ENCODE data around the gene SH2D3C.

SH2D3C gene

DNA sequence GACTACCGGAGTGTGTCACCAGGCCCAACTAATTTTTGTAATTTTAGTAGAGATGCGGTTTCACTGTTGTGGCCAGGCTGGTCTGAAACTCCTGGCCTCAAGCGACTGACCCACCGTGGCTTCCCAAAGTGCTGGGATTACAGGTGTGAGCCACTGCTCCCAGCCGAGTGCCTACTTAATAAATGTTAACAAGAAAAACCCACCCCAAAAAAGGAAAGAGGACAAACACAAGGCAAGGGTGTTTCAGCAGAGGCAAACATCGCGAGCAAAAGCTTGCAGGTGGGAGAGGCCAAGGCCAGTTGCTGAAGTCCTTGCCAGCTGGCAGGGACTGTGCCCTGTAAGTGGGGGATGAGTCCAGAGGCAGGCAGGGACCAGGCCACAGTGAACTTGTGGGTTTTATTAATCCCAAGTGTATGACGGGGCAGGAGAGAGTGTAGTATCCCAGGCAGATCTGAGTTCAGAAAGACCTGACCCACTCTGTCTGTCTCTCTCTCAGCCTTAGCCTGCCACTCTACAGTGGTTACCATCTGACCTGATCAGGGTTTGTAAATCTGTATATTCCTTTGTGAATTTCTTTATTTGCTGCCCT is 17.9 kb upstream of the SH2D3C start:
- Histone ChIP-seq H3K27ac (ENCODE audit: low read depth, low read length, poor library complexity, severe bottlenecking) (peak overlapping the region; percentile 86), H3K9me3 (ENCODE audit: low read length) (no peaks in the 10 kb centered on the region), H3F3A (ENCODE audit: insufficient read depth, low read length) (peaks cover 14% of the 10 kb centered on the region), H3K9ac (ENCODE audit: low read length) (0 out of 2 replicates have a peak overlapping the region, but pooled peaks have one; percentile 1), H3K79me2 (ENCODE audit: insufficient read depth, low read length) (no peaks in the 10 kb centered on the region), H3K36me3 (ENCODE audit: insufficient read depth, low read length) (peaks cover 19% of the 10 kb centered on the region), H3K27me3 (ENCODE audit: insufficient read depth, low read length) (no peaks in the 10 kb centered on the region), H3K4me1 (ENCODE audit: insufficient read depth, low read length, severe bottlenecking) (peaks cover 32% of the 10 kb centered on the region), H2AFZ (ENCODE audit: low read length) (no peak overlapping the region), H3K9me2 (ENCODE audit: low read depth, low read length) (no peaks in the 10 kb centered on the region), H4K20me1 (ENCODE audit: insufficient read depth, low read length) (no peaks in the 10 kb centered on the region), H3K4me3 (ENCODE audit: low read depth, low read length, poor library complexity, severe bottlenecking) (no peak overlapping the region), H3K4me2 (ENCODE audit: low read length) (peak overlapping the region; percentile 28; the same call in 1 of the 2 replicates)
- TF ChIP-seq EZH2 (IDR thresholded peaks at IDR 0.05; ENCODE audit: borderline replicate concordance, low read length): no peak
- TF ChIP-seq, protein P1, sequence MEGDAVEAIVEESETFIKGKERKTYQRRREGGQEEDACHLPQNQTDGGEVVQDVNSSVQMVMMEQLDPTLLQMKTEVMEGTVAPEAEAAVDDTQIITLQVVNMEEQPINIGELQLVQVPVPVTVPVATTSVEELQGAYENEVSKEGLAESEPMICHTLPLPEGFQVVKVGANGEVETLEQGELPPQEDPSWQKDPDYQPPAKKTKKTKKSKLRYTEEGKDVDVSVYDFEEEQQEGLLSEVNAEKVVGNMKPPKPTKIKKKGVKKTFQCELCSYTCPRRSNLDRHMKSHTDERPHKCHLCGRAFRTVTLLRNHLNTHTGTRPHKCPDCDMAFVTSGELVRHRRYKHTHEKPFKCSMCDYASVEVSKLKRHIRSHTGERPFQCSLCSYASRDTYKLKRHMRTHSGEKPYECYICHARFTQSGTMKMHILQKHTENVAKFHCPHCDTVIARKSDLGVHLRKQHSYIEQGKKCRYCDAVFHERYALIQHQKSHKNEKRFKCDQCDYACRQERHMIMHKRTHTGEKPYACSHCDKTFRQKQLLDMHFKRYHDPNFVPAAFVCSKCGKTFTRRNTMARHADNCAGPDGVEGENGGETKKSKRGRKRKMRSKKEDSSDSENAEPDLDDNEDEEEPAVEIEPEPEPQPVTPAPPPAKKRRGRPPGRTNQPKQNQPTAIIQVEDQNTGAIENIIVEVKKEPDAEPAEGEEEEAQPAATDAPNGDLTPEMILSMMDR (IDR thresholded peaks at IDR 0.05; ENCODE audit: low read length): no peak

DNA sequence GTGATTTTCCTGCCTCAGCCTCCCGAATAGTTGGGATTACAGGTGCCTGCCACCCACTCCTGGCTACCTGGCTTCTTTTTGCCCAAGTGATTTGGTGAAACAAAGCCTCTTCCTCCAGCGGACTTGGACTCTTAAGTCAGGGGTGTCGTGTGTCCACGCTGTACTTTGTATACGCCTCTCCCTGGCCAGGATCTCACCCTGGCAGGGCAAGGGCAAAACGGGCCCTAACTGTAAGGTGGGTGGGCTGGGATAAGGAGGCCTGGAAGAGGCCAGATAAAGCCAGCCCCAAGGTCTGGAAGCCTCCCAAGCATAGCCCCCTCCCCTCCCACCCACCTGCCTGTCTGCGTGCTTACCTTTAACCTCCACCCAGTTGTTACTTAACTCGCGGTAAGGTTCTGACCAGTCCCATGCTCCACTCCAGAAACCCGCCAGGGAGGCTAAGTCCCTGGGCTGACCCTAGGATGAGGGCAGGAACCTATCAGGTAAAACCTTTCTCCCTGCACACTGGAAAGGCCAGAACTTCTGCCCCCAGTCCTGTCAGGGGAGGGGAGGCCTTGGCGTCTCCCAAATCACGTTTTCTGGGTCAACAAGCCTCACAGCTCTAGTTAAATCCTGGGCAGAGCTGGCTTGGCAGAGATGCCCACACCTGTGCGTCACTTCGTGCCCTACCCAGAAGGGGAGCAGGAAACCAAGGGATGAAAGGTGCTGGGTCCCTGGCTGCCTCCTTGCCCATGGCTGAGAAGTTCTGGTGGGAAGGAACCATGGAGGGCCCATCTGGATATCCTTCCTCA is 15.7 kb upstream of the SH2D3C start:
- no peak overlapping the region for H2AFZ ChIP-seq (ENCODE audit: low read length)
- H3F3A ChIP-seq (ENCODE audit: insufficient read depth, low read length): peaks cover 14% of the 10 kb centered on the region
- no peak overlapping the region for H3K9ac ChIP-seq (ENCODE audit: low read length)
- no peaks in the 10 kb centered on the region for H4K20me1 ChIP-seq (ENCODE audit: insufficient read depth, low read length)
- peak overlapping the region; percentile 26 for H3K27ac ChIP-seq (ENCODE audit: low read depth, low read length, poor library complexity, severe bottlenecking)
- TF ChIP-seq EZH2 (IDR thresholded peaks at IDR 0.05; ENCODE audit: borderline replicate concordance, low read length): no peak
- TF ChIP-seq, protein P1 (IDR thresholded peaks at IDR 0.05; ENCODE audit: low read length): no peak
- H3K4me1 ChIP-seq (ENCODE audit: insufficient read depth, low read length, severe bottlenecking): peaks cover 32% of the 10 kb centered on the region
- no peaks in the 10 kb centered on the region for H3K79me2 ChIP-seq (ENCODE audit: insufficient read depth, low read length)
- no peaks in the 10 kb centered on the region for H3K9me2 ChIP-seq (ENCODE audit: low read depth, low read length)
- H3K4me2 ChIP-seq (ENCODE audit: low read length): no peak overlapping the region
- H3K9me3 ChIP-seq (ENCODE audit: low read length): no peaks in the 10 kb centered on the region
- no peak overlapping the region for H3K4me3 ChIP-seq (ENCODE audit: low read depth, low read length, poor library complexity, severe bottlenecking)
- H3K27me3 ChIP-seq (ENCODE audit: insufficient read depth, low read length): no peaks in the 10 kb centered on the region
- H3K36me3 ChIP-seq (ENCODE audit: insufficient read depth, low read length): peaks cover 40% of the 10 kb centered on the region

DNA sequence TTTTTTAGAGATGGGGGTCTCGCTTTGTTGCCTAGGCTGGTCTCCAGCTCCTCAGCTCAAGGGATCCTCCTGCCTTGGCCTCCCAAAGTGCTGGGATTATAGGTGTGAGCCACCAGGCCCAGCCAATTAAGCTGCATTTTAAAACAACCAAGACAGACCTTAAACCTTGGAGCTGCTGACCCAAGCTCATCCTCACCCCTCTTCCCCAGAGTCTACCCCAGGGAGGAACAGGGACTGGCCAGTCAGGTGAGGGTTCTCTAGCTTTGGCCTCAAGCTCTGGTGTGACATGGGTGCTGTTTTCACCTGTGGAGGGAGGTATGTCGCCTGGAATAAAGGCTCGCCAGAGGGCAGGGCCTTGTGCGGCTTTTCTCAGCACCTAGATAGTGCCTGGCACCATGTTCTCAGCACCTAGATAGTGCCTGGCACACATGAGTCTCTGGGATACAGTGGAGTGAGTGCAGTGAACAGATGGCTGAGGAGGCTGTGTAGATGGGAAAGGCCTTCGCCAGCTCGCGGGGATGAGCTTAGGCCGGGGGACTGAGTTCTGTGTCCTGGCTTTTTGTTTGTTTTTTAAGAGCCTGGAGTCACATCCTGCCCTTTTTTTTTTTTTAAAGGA is 14.7 kb upstream of the SH2D3C start:
- no peaks in the 10 kb centered on the region for H4K20me1 ChIP-seq (ENCODE audit: insufficient read depth, low read length)
- H3K27me3 ChIP-seq (ENCODE audit: insufficient read depth, low read length): no peaks in the 10 kb centered on the region
- no peak overlapping the region for H3K4me3 ChIP-seq (ENCODE audit: low read depth, low read length, poor library complexity, severe bottlenecking)
- TF ChIP-seq EZH2 (IDR thresholded peaks at IDR 0.05; ENCODE audit: borderline replicate concordance, low read length): no peak
- TF ChIP-seq, protein P1 (IDR thresholded peaks at IDR 0.05; ENCODE audit: low read length): no peak
- H3K4me1 ChIP-seq (ENCODE audit: insufficient read depth, low read length, severe bottlenecking): peaks cover 32% of the 10 kb centered on the region
- H3K9ac ChIP-seq (ENCODE audit: low read length): no peak overlapping the region
- H3K4me2 ChIP-seq (ENCODE audit: low read length): no peak overlapping the region
- H3K9me3 ChIP-seq (ENCODE audit: low read length): no peaks in the 10 kb centered on the region
- H3K36me3 ChIP-seq (ENCODE audit: insufficient read depth, low read length): peaks cover 50% of the 10 kb centered on the region
- H3K79me2 ChIP-seq (ENCODE audit: insufficient read depth, low read length): no peaks in the 10 kb centered on the region
- no peaks in the 10 kb centered on the region for H3K9me2 ChIP-seq (ENCODE audit: low read depth, low read length)
- H2AFZ ChIP-seq (ENCODE audit: low read length): no peak overlapping the region
- H3F3A ChIP-seq (ENCODE audit: insufficient read depth, low read length): peaks cover 14% of the 10 kb centered on the region
- peak overlapping the region; percentile 26 for H3K27ac ChIP-seq (ENCODE audit: low read depth, low read length, poor library complexity, severe bottlenecking)

All from OCI-LY1 (cell line).